ENCODE data around the gene HOXC10. TPM values are rescaled to one million over a fixed set of nuclear protein-coding genes. Genes with fewer than 3 reads are reported as not detected.
A peak's percentile ranks its signal among the peaks of the same experiment; 100 is the strongest.

Gene HOXC10
- total RNA-seq, 3 donors from 2014 or later = not detected

DNA sequence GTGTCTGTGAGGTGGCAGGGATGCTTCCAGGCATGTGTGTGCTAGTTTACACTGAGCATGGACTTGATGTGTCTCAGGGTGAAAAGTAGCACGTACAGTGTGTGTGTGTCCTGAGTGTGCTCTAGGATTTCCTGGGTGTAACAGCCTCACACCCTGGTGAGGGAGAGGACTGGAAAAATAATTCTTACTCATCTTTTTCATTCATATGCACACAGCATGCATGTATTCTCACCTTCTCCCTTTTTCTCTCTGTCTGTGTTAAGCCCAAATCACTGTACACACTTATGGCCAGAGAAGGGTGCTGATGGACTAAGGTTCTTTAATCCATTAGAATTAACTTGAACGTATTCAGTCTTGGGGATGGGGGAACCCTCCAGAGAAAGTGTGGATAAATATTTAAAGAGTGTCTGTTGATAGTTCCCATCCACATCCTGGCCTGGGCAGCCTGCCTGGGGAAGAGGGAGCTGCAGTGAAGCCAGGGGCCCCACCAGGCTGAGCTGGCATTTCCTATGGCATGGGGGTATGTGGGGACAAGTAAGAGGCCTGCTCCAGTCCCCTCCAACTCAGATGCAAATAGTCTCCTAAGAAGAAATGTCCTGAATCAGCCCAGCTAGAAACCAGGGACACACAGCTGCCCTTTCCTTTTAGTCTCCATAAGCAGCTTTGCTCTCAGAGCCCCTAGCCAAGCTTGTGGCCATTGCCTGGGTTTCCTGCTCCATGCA lies 22.8 kb downstream of the HOXC10 start:
- no peak for ATAC-seq
- no peak for DNase-seq
- no peak overlapping the region for H3K4me3 ChIP-seq
- H3K9me3 ChIP-seq = no peaks in the 10 kb centered on the region
- TF ChIP-seq, protein P1, sequence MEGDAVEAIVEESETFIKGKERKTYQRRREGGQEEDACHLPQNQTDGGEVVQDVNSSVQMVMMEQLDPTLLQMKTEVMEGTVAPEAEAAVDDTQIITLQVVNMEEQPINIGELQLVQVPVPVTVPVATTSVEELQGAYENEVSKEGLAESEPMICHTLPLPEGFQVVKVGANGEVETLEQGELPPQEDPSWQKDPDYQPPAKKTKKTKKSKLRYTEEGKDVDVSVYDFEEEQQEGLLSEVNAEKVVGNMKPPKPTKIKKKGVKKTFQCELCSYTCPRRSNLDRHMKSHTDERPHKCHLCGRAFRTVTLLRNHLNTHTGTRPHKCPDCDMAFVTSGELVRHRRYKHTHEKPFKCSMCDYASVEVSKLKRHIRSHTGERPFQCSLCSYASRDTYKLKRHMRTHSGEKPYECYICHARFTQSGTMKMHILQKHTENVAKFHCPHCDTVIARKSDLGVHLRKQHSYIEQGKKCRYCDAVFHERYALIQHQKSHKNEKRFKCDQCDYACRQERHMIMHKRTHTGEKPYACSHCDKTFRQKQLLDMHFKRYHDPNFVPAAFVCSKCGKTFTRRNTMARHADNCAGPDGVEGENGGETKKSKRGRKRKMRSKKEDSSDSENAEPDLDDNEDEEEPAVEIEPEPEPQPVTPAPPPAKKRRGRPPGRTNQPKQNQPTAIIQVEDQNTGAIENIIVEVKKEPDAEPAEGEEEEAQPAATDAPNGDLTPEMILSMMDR (IDR thresholded peaks at IDR 0.05) = no peak
- H3K4me1 ChIP-seq (ENCODE audit: low read depth) = peaks cover 9% of the 10 kb centered on the region
- H3K36me3 ChIP-seq (ENCODE audit: low read depth) = no peaks in the 10 kb centered on the region
- intact Hi-C loops (cut with DNase I, micrococcal nuclease) = loop anchor here (5.0 kb wide), 2 partner anchors 185 to 195 kb away; no protein-coding TSS in a partner anchor

- peaks cover 9% of the 10 kb centered on the region for H3K4me1 ChIP-seq (ENCODE audit: low read depth)
- intact Hi-C loops (cut with DNase I, micrococcal nuclease) = loop anchor here (5.0 kb wide), 2 partner anchors 184 to 194 kb away; no protein-coding TSS in a partner anchor
- H3K36me3 ChIP-seq (ENCODE audit: low read depth) = no peaks in the 10 kb centered on the region
- ATAC-seq = no peak
- no peak overlapping the region for H3K4me3 ChIP-seq
- TF ChIP-seq, protein P1 (IDR thresholded peaks at IDR 0.05) = no peak
- H3K9me3 ChIP-seq = no peaks in the 10 kb centered on the region
- DNase-seq = no peak
Measured at GRCh38 chr12:54008260-54008552, 23.3 kb downstream of the HOXC10 start.

DNA sequence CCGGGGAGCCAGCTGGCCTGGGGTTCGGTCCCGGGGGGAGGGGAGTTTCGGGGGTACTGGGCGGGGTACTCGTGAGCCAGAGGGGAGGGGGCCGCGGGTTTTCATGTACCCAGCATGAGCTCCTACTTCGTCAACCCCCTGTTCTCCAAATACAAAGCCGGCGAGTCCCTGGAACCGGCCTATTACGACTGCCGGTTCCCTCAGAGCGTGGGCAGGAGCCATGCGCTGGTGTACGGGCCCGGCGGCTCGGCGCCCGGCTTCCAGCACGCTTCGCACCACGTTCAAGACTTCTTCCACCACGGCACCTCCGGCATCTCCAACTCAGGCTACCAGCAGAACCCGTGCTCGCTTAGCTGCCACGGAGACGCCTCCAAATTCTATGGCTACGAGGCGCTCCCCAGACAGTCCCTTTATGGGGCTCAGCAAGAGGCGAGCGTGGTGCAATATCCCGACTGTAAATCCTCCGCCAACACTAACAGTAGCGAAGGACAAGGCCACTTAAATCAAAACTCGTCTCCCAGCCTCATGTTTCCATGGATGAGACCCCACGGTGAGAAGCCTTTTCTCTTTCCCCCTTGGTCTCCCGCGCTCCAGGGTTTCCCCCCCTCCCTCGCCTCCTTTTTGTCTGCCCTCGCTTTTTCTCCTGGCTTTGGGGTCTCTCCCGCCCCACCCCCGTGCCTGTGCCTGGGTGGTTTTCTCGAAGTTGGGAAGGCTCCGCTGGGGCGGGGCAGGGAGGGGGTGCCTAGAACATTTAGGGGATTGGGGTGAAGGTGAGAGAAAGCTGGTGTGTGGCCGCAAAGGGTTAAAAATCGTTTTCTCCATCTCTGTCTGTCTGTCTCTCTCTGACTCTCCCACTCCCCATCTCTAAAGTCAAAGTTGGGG lies 24.5 kb downstream of the HOXC10 start:
- ATAC-seq = no peak
- Histone ChIP-seq H3K4me1 (ENCODE audit: low read depth) (peaks cover 9% of the 10 kb centered on the region), H3K36me3 (ENCODE audit: low read depth) (no peaks in the 10 kb centered on the region), H3K4me3 (no peak overlapping the region), H3K9me3 (no peaks in the 10 kb centered on the region)
- TF ChIP-seq, protein P1 (IDR thresholded peaks at IDR 0.05) = no peak
- intact Hi-C loops (cut with DNase I, micrococcal nuclease) = loop anchor here (5.0 kb wide), 2 partner anchors 183 to 193 kb away; no protein-coding TSS in a partner anchor
- DNase-seq = peak in 1 of 3 donors; percentile 29

GRCh38 chr12:54010053-54010971 lies 25.4 kb downstream of the HOXC10 start:
- intact Hi-C loops (cut with DNase I, micrococcal nuclease) = no loop called here
- no peaks in the 10 kb centered on the region for H3K9me3 ChIP-seq
- ATAC-seq = no peak
- TF ChIP-seq, protein P1 (IDR thresholded peaks at IDR 0.05) = no peak
- peak in 1 of 3 donors; percentile 9 for DNase-seq
- H3K4me3 ChIP-seq = no peak overlapping the region
- H3K4me1 ChIP-seq (ENCODE audit: low read depth) = peaks cover 9% of the 10 kb centered on the region
- H3K36me3 ChIP-seq (ENCODE audit: low read depth) = no peaks in the 10 kb centered on the region

DNA sequence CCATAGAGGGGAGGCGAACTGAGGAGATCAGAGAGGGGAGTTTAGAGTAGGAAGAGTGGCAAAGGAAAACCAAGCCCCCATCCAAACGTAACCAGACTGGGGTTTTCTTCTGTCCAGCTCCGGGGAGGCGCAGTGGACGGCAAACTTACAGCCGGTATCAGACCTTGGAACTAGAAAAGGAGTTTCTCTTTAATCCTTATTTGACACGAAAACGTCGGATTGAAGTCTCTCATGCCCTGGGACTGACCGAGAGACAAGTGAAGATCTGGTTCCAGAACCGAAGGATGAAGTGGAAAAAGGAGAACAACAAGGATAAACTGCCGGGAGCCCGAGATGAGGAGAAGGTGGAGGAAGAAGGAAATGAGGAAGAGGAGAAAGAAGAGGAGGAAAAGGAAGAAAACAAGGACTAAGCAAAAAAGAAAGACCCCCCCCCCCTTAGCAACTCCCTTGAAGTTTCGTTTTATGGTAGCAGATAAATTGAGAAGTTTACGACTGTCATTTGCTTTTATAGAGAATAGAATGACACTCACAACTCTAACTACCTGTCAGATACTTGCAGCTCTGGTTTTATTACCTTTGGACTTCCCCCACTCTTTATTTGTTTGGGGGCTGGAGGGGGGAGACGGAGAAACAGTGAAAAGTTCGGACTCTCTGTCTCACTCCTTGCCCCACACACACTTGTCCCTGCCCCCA lies 26.2 kb downstream of the HOXC10 start:
- H3K36me3 ChIP-seq (ENCODE audit: low read depth) = no peaks in the 10 kb centered on the region
- intact Hi-C loops (cut with DNase I, micrococcal nuclease) = no loop called here
- no peaks in the 10 kb centered on the region for H3K9me3 ChIP-seq
- DNase-seq = no peak
- no peak for ATAC-seq
- TF ChIP-seq, protein P1 (IDR thresholded peaks at IDR 0.05) = no peak
- H3K4me3 ChIP-seq = no peak overlapping the region
- H3K4me1 ChIP-seq (ENCODE audit: low read depth) = peaks cover 9% of the 10 kb centered on the region
